Neural cell (in vitro differentiated cells): ENCODE data around the gene LCORL. TPM values are rescaled to one million over a fixed set of nuclear protein-coding genes. Genes with fewer than 3 reads are reported as not detected.

ENCODE experiments used
- H2AFZ ChIP-seq: fragments of 200-600, 300-800 bp; sonication (generic), shearing (Covaris generic); 2 replicates; pipeline ENCODE4 v1.6.0; 2014; ENCODE audit warnings: low read depth, mild to moderate bottlenecking, antibody characterized with exemption, low read length, moderate library complexity
- H3F3A ChIP-seq: fragments of 200-600 bp; shearing (Covaris generic); 2 replicates; pipeline ENCODE4 v1.6.1; 2016; ENCODE audit warnings: mild to moderate bottlenecking, moderate library complexity, mixed read lengths, antibody characterized with exemption, low read length; ENCODE audit not compliant: insufficient read depth, poor library complexity, severe bottlenecking
- H3K27ac ChIP-seq: fragments of 200-600, 300-800 bp; sonication (generic), shearing (Covaris generic); 2 replicates; pipeline ENCODE4 v1.5.1; 2014; ENCODE audit warnings: mild to moderate bottlenecking, low read length, moderate library complexity
- H3K27me3 ChIP-seq: fragments of 300-800, 200-600 bp; sonication (generic), shearing (Covaris generic); 2 replicates; pipeline ENCODE4 v1.6.0; 2014; ENCODE audit warnings: mild to moderate bottlenecking, low read depth, low read length, moderate library complexity; ENCODE audit not compliant: insufficient read depth
- H3K36me3 ChIP-seq: fragments of 300-800, 200-600 bp; sonication (generic), shearing (Covaris generic); 2 replicates; pipeline ENCODE4 v1.5.1; 2014; ENCODE audit warnings: mild to moderate bottlenecking, antibody characterized with exemption, low read length, moderate library complexity; ENCODE audit not compliant: insufficient read depth
- H3K4me2 ChIP-seq: fragments of 300-800, 200-600 bp; sonication (generic), shearing (Covaris generic); 2 replicates; pipeline ENCODE4 v1.6.0; 2014; ENCODE audit warnings: mild to moderate bottlenecking, low read length
- H3K4me3 ChIP-seq: fragments of 300-800, 200-600 bp; sonication (generic), shearing (Covaris generic); 2 replicates; pipeline ENCODE4 v1.5.1; 2014; ENCODE audit warnings: mild to moderate bottlenecking, low read length, moderate library complexity
- H3K79me2 ChIP-seq: fragments of 200-600 bp; shearing (Covaris generic); replicated peaks from 2 replicates; pipeline ENCODE4 v1.6.0; 2014; ENCODE audit warnings: mild to moderate bottlenecking, low read length, moderate library complexity; ENCODE audit not compliant: insufficient read depth
- H3K9ac ChIP-seq: fragments of 300-800, 200-600 bp; sonication (generic), shearing (Covaris generic); 2 replicates; pipeline ENCODE4 v1.6.1; 2016; ENCODE audit warnings: mild to moderate bottlenecking, low read length, mixed read lengths
- H3K9me2 ChIP-seq: fragments of 200-600 bp; shearing (Covaris generic); 2 replicates; pipeline ENCODE4 v1.6.1; 2016; ENCODE audit warnings: mild to moderate bottlenecking, low read length, mixed read lengths; ENCODE audit not compliant: insufficient read depth
- H3K9me3 ChIP-seq: fragments of 200-600, 300-800 bp; sonication (generic), shearing (Covaris generic); 2 replicates; pipeline ENCODE4 v1.6.1; 2016; ENCODE audit warnings: mild to moderate bottlenecking, mixed run types, low read length, moderate library complexity, mixed read lengths
- H4K20me1 ChIP-seq: fragments of 200-600 bp; shearing (Covaris generic); 2 replicates; pipeline ENCODE4 v1.6.1; 2016; ENCODE audit warnings: mild to moderate bottlenecking, mixed run types; ENCODE audit not compliant: insufficient read depth
- EP300 ChIP-seq: fragments of 450-650 bp; conservative IDR thresholded peaks from 2 replicates; pipeline ENCODE4 v1.6.1; 2014; ENCODE audit warnings: antibody characterized with exemption, mild to moderate bottlenecking, moderate library complexity; ENCODE audit not compliant: poor library complexity, severe bottlenecking
- EZH2 ChIP-seq: fragments of 200-600, 300-800 bp; shearing (Covaris generic), sonication (generic); IDR thresholded peaks from 2 replicates; pipeline ENCODE4 v1.6.1; 2014; ENCODE audit warnings: antibody characterized with exemption, low read length, borderline replicate concordance, mild to moderate bottlenecking; ENCODE audit not compliant: insufficient read depth, poor library complexity, severe bottlenecking
- MXI1 ChIP-seq: fragments of 450-650 bp; conservative IDR thresholded peaks from 2 replicates; pipeline ENCODE4 v1.6.1; 2014; ENCODE audit warnings: antibody characterized with exemption, mild to moderate bottlenecking; ENCODE audit not compliant: poor library complexity, severe bottlenecking
- POLR2AphosphoS5 ChIP-seq: IDR thresholded peaks from 2 replicates; pipeline ENCODE4 v1.6.1; 2012
- RAD21 ChIP-seq: fragments of 450-650 bp; conservative IDR thresholded peaks from 2 replicates; pipeline ENCODE4 v1.6.1; 2014; ENCODE audit warnings: antibody characterized with exemption, mild to moderate bottlenecking, moderate library complexity
- SMC3 ChIP-seq: fragments of 450-650 bp; conservative IDR thresholded peaks from 2 replicates; pipeline ENCODE4 v1.6.1; 2014; ENCODE audit warnings: antibody characterized with exemption, mild to moderate bottlenecking, moderate library complexity; ENCODE audit not compliant: poor library complexity
- TAF1 ChIP-seq: IDR thresholded peaks from 2 replicates; pipeline ENCODE4 v1.6.1; 2012; ENCODE audit warnings: low read depth
- polyA plus RNA-seq: library from polyadenylated mRNA; depleted of rRNA; stranded (reverse); fragments of >200 nt; gene quantifications from 2 replicates; pipeline ENCODE4 v1.2.3, GENCODE V29; 2014
- TF ChIP-seq, protein P1 (sequence below): fragments of 450-650 bp; IDR thresholded peaks from 2 replicates; pipeline ENCODE4 v1.5.1; 2014; ENCODE audit warnings: antibody characterized with exemption, mild to moderate bottlenecking, moderate library complexity; ENCODE audit not compliant: poor library complexity, severe bottlenecking
- TF ChIP-seq, protein P2 (sequence below): IDR thresholded peaks from 2 replicates; pipeline ENCODE4 v1.6.1; 2012; ENCODE audit warnings: borderline replicate concordance

LCORL gene
- polyA plus RNA-seq, 1 donor from 2014 or later, result 49.0 TPM

DNA sequence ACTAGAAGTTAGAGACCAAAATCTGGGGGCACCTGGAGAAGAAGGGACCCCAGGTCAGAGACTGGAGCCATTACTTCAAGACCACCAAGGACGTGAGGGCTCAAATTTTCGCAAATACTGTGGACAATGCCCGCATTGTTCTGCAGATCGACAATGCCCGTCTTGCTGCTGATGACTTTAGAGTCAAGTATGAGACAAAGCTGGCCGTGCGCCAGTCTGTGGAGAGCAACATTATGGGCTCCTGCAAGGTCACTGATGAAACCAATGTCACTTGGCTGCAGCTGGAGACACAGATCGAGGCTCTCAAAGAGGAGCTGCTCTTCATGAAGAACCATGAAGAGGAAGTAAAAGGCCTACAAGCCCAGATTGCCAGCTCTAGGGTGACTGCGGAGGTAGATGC is 109.5 kb downstream of the LCORL start:
- Histone ChIP-seq H3K79me2 (no peaks in the 10 kb centered on the region), H4K20me1 (no peaks in the 10 kb centered on the region), H3K27me3 (no peaks in the 10 kb centered on the region), H3K36me3 (no peaks in the 10 kb centered on the region), H3K9ac (no peak overlapping the region), H3K9me3 (no peaks in the 10 kb centered on the region), H3F3A (no peaks in the 10 kb centered on the region), H3K27ac (no peak overlapping the region), H3K4me3 (no peak overlapping the region), H3K4me2 (no peak overlapping the region), H2AFZ (no peak overlapping the region), H3K9me2 (no peaks in the 10 kb centered on the region)
- TF ChIP-seq POLR2AphosphoS5 (no peak), EP300 (no peak), MXI1 (no peak), SMC3 (no peak), EZH2 (no peak), TAF1 (no peak), RAD21 (no peak)
- TF ChIP-seq, protein P1, sequence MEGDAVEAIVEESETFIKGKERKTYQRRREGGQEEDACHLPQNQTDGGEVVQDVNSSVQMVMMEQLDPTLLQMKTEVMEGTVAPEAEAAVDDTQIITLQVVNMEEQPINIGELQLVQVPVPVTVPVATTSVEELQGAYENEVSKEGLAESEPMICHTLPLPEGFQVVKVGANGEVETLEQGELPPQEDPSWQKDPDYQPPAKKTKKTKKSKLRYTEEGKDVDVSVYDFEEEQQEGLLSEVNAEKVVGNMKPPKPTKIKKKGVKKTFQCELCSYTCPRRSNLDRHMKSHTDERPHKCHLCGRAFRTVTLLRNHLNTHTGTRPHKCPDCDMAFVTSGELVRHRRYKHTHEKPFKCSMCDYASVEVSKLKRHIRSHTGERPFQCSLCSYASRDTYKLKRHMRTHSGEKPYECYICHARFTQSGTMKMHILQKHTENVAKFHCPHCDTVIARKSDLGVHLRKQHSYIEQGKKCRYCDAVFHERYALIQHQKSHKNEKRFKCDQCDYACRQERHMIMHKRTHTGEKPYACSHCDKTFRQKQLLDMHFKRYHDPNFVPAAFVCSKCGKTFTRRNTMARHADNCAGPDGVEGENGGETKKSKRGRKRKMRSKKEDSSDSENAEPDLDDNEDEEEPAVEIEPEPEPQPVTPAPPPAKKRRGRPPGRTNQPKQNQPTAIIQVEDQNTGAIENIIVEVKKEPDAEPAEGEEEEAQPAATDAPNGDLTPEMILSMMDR, result no peak
- TF ChIP-seq, protein P2, sequence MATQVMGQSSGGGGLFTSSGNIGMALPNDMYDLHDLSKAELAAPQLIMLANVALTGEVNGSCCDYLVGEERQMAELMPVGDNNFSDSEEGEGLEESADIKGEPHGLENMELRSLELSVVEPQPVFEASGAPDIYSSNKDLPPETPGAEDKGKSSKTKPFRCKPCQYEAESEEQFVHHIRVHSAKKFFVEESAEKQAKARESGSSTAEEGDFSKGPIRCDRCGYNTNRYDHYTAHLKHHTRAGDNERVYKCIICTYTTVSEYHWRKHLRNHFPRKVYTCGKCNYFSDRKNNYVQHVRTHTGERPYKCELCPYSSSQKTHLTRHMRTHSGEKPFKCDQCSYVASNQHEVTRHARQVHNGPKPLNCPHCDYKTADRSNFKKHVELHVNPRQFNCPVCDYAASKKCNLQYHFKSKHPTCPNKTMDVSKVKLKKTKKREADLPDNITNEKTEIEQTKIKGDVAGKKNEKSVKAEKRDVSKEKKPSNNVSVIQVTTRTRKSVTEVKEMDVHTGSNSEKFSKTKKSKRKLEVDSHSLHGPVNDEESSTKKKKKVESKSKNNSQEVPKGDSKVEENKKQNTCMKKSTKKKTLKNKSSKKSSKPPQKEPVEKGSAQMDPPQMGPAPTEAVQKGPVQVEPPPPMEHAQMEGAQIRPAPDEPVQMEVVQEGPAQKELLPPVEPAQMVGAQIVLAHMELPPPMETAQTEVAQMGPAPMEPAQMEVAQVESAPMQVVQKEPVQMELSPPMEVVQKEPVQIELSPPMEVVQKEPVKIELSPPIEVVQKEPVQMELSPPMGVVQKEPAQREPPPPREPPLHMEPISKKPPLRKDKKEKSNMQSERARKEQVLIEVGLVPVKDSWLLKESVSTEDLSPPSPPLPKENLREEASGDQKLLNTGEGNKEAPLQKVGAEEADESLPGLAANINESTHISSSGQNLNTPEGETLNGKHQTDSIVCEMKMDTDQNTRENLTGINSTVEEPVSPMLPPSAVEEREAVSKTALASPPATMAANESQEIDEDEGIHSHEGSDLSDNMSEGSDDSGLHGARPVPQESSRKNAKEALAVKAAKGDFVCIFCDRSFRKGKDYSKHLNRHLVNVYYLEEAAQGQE, result no peak

DNA sequence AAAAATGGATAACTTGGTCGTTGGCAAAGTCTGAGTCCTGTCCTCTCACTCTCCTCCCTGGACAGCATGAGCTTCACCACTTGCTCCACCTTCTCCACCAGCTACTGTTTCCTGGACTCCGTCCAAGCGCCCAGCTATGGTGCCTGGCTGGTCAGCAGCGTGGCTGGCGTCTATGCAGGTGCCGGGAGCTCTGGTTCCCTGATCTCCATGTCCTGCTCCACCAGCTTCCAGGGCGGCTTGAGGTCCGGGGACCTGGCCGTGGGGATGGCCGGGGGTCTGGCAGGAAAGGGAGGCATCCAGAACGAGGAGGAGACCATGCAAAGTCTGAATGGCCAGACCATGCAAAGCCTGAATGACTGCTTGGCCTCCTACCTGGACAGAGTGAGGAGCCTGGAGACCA is 109.9 kb downstream of the LCORL start:
- Histone ChIP-seq H3K27ac (no peak overlapping the region), H3K9ac (no peak overlapping the region), H4K20me1 (no peaks in the 10 kb centered on the region), H3K79me2 (no peaks in the 10 kb centered on the region), H3K27me3 (no peaks in the 10 kb centered on the region), H2AFZ (no peak overlapping the region), H3K9me2 (no peaks in the 10 kb centered on the region), H3K36me3 (no peaks in the 10 kb centered on the region), H3F3A (no peaks in the 10 kb centered on the region), H3K4me3 (no peak overlapping the region), H3K9me3 (no peaks in the 10 kb centered on the region), H3K4me2 (no peak overlapping the region)
- TF ChIP-seq POLR2AphosphoS5 (no peak), SMC3 (no peak), EP300 (no peak), MXI1 (no peak), RAD21 (no peak), EZH2 (no peak), TAF1 (no peak)
- TF ChIP-seq, protein P1, result no peak
- TF ChIP-seq, protein P2, result no peak
